Endothelial cell (in vitro differentiated cells): ENCODE measurements around the gene S100A1. TPM values are rescaled to one million over a fixed set of nuclear protein-coding genes. Genes with fewer than 3 reads are reported as not detected.

Experiments
- DNase-seq: peaks from one replicate; pipeline ENCODE4 v3.0.0; 2021; ENCODE audit warnings: low spot score
- H3K27ac Mint-ChIP-seq: one replicate; pipeline ENCODE4 v1.8.0; 2021; ENCODE audit warnings: mixed read lengths, inconsistent platforms; ENCODE audit not compliant: unreplicated experiment
- H3K27me3 Mint-ChIP-seq: one replicate; pipeline ENCODE4 v1.8.0; 2021; ENCODE audit warnings: mild to moderate bottlenecking, moderate library complexity, mixed read lengths, inconsistent platforms; ENCODE audit not compliant: unreplicated experiment
- H3K36me3 Mint-ChIP-seq: one replicate; pipeline ENCODE4 v1.8.0; 2021; ENCODE audit warnings: mild to moderate bottlenecking, low read depth, mixed read lengths, inconsistent platforms; ENCODE audit not compliant: unreplicated experiment
- H3K4me1 Mint-ChIP-seq: one replicate; pipeline ENCODE4 v1.8.0; 2021; ENCODE audit warnings: mild to moderate bottlenecking, mixed read lengths, inconsistent platforms; ENCODE audit not compliant: unreplicated experiment
- H3K4me3 Mint-ChIP-seq: one replicate; pipeline ENCODE4 v1.8.0; 2021; ENCODE audit warnings: mild to moderate bottlenecking, mixed read lengths, inconsistent platforms; ENCODE audit not compliant: unreplicated experiment
- H3K9me3 Mint-ChIP-seq: one replicate; pipeline ENCODE4 v1.8.0; 2021; ENCODE audit warnings: mixed read lengths, inconsistent platforms; ENCODE audit not compliant: unreplicated experiment
- total RNA-seq: library from RNA; stranded (reverse); fragmentation: NEBNext Ultra II Directional; extraction: Animal tissue kit (Norgen Biotek cat#: 25700); gene quantifications from one replicate; pipeline ENCODE4 v1.2.1, GENCODE V29; 2021; ENCODE audit not compliant: unreplicated experiment
- TF ChIP-seq, protein P1 (sequence below): fragments of 200-600 bp; sonication (generic); IDR thresholded peaks from one replicate; pipeline ENCODE4 v1.5.0; 2021; ENCODE audit warnings: antibody characterized with exemption; ENCODE audit not compliant: unreplicated experiment

S100A1 gene
- total RNA-seq, 1 donor from 2014 or later, result not detected

DNA sequence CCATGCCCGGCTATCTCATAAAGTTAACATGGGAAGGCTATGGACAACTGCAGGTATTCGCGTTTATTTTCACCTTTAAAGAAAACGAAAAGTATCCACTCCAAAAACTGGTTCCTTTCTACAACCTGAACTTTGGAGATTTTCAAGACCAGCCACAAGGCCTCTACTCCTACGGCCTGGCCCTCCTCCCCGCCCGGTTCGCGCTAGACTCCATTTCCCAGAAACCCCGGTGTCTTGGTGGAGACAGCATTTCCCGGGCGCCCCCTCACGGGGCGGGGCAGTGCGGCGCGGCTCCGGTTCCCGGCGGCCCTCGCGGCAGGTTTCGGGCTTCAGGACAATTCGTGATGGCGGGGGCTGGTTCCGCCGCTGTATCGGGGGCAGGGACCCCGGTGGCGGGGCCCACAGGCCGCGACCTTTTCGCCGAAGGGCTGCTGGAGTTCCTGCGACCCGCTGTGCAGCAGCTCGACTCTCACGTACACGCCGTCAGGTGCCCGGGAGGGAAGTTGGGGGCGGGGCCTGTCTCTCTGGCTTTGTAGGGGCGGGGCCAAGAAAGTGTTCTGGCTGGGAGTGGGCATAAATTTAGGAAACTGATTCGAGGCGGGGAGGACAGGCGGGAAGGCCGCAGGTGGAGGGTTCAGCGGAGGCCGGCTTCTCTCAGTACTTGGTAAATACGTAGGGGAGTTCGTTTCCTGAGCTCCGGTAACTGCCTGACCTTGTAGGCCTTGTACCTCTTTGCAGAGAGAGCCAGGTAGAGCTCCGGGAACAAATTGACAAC, 30.4 kb downstream of the S100A1 start, which contains the start of gene SNAPIN:
Gene SNAPIN (plus strand): TSS at position 304 of the 775 bp plus-strand sequence. CDS start 41 bp downstream, at position 345.
- peak; percentile 78 for DNase-seq
- Mint-ChIP-seq H3K36me3 (peaks cover 17% of the 10 kb centered on the region), H3K4me1 (peaks cover 6% of the 10 kb centered on the region), H3K9me3 (no peaks in the 10 kb centered on the region), H3K27me3 (peaks cover 6% of the 10 kb centered on the region), H3K27ac (peak within 1 kb of the TSS; percentile 75), H3K4me3 (peak within 1 kb of the TSS; percentile 96)
- TF ChIP-seq, protein P1, sequence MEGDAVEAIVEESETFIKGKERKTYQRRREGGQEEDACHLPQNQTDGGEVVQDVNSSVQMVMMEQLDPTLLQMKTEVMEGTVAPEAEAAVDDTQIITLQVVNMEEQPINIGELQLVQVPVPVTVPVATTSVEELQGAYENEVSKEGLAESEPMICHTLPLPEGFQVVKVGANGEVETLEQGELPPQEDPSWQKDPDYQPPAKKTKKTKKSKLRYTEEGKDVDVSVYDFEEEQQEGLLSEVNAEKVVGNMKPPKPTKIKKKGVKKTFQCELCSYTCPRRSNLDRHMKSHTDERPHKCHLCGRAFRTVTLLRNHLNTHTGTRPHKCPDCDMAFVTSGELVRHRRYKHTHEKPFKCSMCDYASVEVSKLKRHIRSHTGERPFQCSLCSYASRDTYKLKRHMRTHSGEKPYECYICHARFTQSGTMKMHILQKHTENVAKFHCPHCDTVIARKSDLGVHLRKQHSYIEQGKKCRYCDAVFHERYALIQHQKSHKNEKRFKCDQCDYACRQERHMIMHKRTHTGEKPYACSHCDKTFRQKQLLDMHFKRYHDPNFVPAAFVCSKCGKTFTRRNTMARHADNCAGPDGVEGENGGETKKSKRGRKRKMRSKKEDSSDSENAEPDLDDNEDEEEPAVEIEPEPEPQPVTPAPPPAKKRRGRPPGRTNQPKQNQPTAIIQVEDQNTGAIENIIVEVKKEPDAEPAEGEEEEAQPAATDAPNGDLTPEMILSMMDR, result no peak

DNA sequence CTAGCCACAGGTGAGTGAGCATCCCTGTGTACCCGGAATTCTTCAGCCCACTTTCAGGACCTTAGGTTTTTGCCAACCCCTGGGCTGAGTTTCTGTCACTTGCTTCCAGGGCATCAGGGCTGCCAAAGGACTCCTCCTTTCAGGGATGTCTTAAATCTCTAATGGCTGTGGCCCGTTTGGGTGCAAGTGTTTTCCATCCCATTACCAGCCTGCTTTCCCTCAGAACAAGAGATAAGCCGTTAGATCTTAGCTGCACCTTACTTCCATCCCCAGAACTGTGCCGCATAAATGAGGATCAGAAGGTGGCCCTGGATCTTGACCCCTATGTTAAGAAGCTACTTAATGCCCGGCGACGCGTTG, 30.9 kb downstream of the S100A1 start:
- Mint-ChIP-seq H3K4me1 (peaks cover 6% of the 10 kb centered on the region), H3K9me3 (no peaks in the 10 kb centered on the region), H3K27me3 (peaks cover 4% of the 10 kb centered on the region), H3K4me3 (peak overlapping the region; percentile 96), H3K36me3 (peaks cover 20% of the 10 kb centered on the region), H3K27ac (peak overlapping the region; percentile 62)
- DNase-seq, result no peak
- TF ChIP-seq, protein P1, result no peak

- H3K27me3 Mint-ChIP-seq, result peaks cover 4% of the 10 kb centered on the region
- H3K36me3 Mint-ChIP-seq, result peaks cover 23% of the 10 kb centered on the region
- H3K27ac Mint-ChIP-seq, result peak overlapping the region; percentile 62
- TF ChIP-seq, protein P1, result no peak
- H3K4me1 Mint-ChIP-seq, result peaks cover 6% of the 10 kb centered on the region
- no peaks in the 10 kb centered on the region for H3K9me3 Mint-ChIP-seq
- peak overlapping the region; percentile 96 for H3K4me3 Mint-ChIP-seq
- DNase-seq, result no peak
These were observed 31.4 kb downstream of the S100A1 start for GRCh38 chr1:153659656-153660055.

DNA sequence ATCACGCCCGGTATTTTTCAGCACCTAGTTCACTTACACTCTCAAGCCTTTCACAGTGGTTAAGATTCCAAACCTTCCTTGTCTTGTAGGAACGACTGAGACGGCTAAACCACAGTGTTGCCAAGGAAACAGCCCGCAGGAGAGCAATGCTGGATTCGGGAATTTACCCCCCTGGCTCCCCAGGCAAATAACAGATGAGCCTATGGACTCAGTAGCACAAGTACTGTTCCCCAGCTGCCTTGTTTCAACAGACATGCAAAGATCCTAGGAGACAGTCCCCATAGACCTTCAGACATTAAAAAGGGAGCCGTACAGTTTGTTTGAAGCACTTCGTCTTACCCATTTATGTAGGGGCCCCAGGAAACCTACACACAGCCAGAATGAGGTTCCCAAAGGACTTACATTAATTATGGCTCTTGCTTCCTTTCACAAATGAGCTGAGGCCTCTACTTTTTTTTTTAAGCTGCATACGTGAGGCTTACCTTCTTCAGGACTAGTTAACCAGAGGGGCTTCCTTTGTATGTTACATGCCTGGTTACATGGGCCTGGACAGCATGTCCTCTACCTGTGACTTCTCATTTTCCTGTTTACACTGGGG, 33.0 kb downstream of the S100A1 start:
- DNase-seq, result no peak
- H3K27ac Mint-ChIP-seq, result peak overlapping the region; percentile 48
- peaks cover 36% of the 10 kb centered on the region for H3K36me3 Mint-ChIP-seq
- H3K4me3 Mint-ChIP-seq, result peak overlapping the region; percentile 31
- no peaks in the 10 kb centered on the region for H3K9me3 Mint-ChIP-seq
- peaks cover 4% of the 10 kb centered on the region for H3K27me3 Mint-ChIP-seq
- peaks cover 10% of the 10 kb centered on the region for H3K4me1 Mint-ChIP-seq
- TF ChIP-seq, protein P1, result no peak

GRCh38 chr1:153662269-153662668, 34.0 kb downstream of the S100A1 start:
- H3K36me3 Mint-ChIP-seq, result peaks cover 36% of the 10 kb centered on the region
- no peak overlapping the region for H3K27ac Mint-ChIP-seq
- H3K4me1 Mint-ChIP-seq, result peaks cover 10% of the 10 kb centered on the region
- no peaks in the 10 kb centered on the region for H3K9me3 Mint-ChIP-seq
- peaks cover 4% of the 10 kb centered on the region for H3K27me3 Mint-ChIP-seq
- DNase-seq, result no peak
- TF ChIP-seq, protein P1, result no peak
- no peak overlapping the region for H3K4me3 Mint-ChIP-seq
